Measurements from ENCODE around the gene NPW. TPM values are rescaled to one million over a fixed set of nuclear protein-coding genes. Genes with fewer than 3 reads are reported as not detected.
A peak's percentile ranks its signal among the peaks of the same experiment; 100 is the strongest.

The NPW gene
- polyA plus RNA-seq, 1 experiment, result 0.66 TPM

- ChIA-PET CTCF (interaction anchor here (0.6 to 5.0 kb wide), 21 partner anchors 9 to 221 kb away, joined by 3 to 79 read pairs (median 3); partner anchors contain the start of genes GFER, NUBP2, PKD1 and RAB26), POLR2A (interaction anchor here (0.5 to 2.3 kb wide), 6 partner anchors 10 to 151 kb away, joined by 3 to 13 read pairs (median 4); partner anchors contain the start of genes RPS2 and TRAF7)
- TF ChIP-seq CTCF (IDR thresholded peaks at IDR 0.05; ENCODE audit: low read depth, low read length), result peak; percentile 94
- DNase-seq (ENCODE audit: low read depth, low spot score), result peak; percentile 51
- H3K27me3 ChIP-seq (ENCODE audit: control insufficient read depth, insufficient read depth, low read length), result no peaks in the 10 kb centered on the region
- H3K9me3 ChIP-seq (ENCODE audit: control insufficient read depth, insufficient read depth, low read length), result no peaks in the 10 kb centered on the region; the same call in 1 of the 2 replicates
- H3K4me3 ChIP-seq (ENCODE audit: low read depth, low read length), result 0 out of 2 replicates have a peak overlapping the region, but pooled peaks have one; percentile 13
- no peak overlapping the region for H3K27ac ChIP-seq (ENCODE audit: low read depth, low read length)
These were observed 15.6 kb upstream of the NPW start for GRCh38 chr16:2003827-2004641.

GRCh38 chr16:2004795-2005517 is 14.6 kb upstream of the NPW start:
- no peak for DNase-seq (ENCODE audit: low read depth, low spot score)
- no peaks in the 10 kb centered on the region for H3K27me3 ChIP-seq (ENCODE audit: control insufficient read depth, insufficient read depth, low read length)
- no peaks in the 10 kb centered on the region; the same call in 1 of the 2 replicates for H3K9me3 ChIP-seq (ENCODE audit: control insufficient read depth, insufficient read depth, low read length)
- no peak for TF ChIP-seq CTCF (IDR thresholded peaks at IDR 0.05; ENCODE audit: low read depth, low read length)
- POLR2A ChIA-PET, result interaction anchor here (0.9 to 2.3 kb wide), 3 partner anchors 40 to 150 kb away, joined by 4 to 13 read pairs (median 4); partner anchors contain the start of genes RPS2 and TRAF7
- CTCF ChIA-PET, result interaction anchor here (0.9 to 5.0 kb wide), 5 partner anchors 12 to 135 kb away, joined by 3 to 79 read pairs (median 6); no protein-coding TSS in a partner anchor
- no peak overlapping the region for H3K27ac ChIP-seq (ENCODE audit: low read depth, low read length)
- no peak overlapping the region for H3K4me3 ChIP-seq (ENCODE audit: low read depth, low read length)

GRCh38 chr16:2005646-2006045 is 13.9 kb upstream of the NPW start:
- Histone ChIP-seq H3K27ac (ENCODE audit: low read depth, low read length) (no peak overlapping the region), H3K4me3 (ENCODE audit: low read depth, low read length) (no peak overlapping the region), H3K9me3 (ENCODE audit: control insufficient read depth, insufficient read depth, low read length) (no peaks in the 10 kb centered on the region; the same call in 1 of the 2 replicates), H3K27me3 (ENCODE audit: control insufficient read depth, insufficient read depth, low read length) (no peaks in the 10 kb centered on the region)
- TF ChIP-seq CTCF (IDR thresholded peaks at IDR 0.05; ENCODE audit: low read depth, low read length), result no peak
- ChIA-PET CTCF (interaction anchor here (3.0 to 5.0 kb wide), 2 partner anchors 13 to 135 kb away, joined by 16 to 79 read pairs; no protein-coding TSS in a partner anchor), POLR2A (no interaction called here)
- no peak for DNase-seq (ENCODE audit: low read depth, low spot score)

- H3K27me3 ChIP-seq (ENCODE audit: control insufficient read depth, insufficient read depth, low read length), result no peaks in the 10 kb centered on the region
- TF ChIP-seq CTCF (IDR thresholded peaks at IDR 0.05; ENCODE audit: low read depth, low read length), result no peak
- no peak overlapping the region for H3K27ac ChIP-seq (ENCODE audit: low read depth, low read length)
- ChIA-PET POLR2A (no interaction called here), CTCF (no interaction called here)
- H3K4me3 ChIP-seq (ENCODE audit: low read depth, low read length), result no peak overlapping the region
- DNase-seq (ENCODE audit: low read depth, low spot score), result no peak
- H3K9me3 ChIP-seq (ENCODE audit: control insufficient read depth, insufficient read depth, low read length), result no peaks in the 10 kb centered on the region; the same call in 1 of the 2 replicates
These were observed 13.3 kb upstream of the NPW start for GRCh38 chr16:2006317-2006716.

Measured in AG04450 (cell line).